GM15510 (cell line): ENCODE data around the gene E2F6.

Experiments
- POLR2A ChIP-seq: IDR thresholded peaks from 3 replicates; pipeline ENCODE4 v1.6.1; 2011; ENCODE audit warnings: borderline replicate concordance; ENCODE audit not compliant: insufficient read length; ENCODE audit errors: extremely low read depth

E2F6 gene

DNA sequence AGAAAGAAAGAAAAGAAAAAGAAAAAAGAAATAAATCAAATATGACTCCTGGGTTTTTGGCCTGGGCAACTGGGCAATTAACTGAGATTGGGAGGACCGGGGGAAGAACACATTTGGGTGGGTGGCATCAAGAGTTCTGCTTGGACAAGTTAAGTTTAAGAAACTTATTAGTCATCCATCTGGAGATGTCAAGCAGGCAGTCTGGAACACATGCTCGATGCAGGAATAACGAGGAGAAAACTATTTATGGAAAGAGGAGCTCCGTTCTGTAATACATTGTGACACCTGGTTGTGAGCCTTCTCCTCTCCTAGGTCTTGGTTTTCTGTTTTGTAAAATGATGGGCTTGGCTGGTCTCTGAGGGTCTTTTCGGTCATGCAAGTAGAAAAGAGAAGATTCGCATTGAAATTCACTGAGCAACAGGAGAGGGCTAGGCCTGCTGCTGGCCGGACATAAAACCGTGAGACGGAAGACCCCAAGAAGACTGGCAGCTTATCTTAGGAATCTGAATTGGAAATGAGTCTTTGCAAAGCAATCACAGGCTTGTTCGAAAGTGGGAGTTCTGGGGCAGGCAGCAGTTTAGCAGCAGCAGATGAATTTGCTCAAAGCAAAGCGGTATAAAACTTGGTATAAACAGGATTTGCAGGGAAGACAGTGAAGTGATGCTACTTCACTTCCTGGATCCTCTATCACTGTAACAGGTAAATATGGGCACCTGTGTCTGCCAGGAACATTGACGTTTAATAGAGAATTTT lies 51.4 kb downstream of the E2F6 start:
- no peak for TF ChIP-seq POLR2A

- no peak for TF ChIP-seq POLR2A
Observed at GRCh38 chr2:11412449-11412810, 53.5 kb downstream of the E2F6 start.

DNA sequence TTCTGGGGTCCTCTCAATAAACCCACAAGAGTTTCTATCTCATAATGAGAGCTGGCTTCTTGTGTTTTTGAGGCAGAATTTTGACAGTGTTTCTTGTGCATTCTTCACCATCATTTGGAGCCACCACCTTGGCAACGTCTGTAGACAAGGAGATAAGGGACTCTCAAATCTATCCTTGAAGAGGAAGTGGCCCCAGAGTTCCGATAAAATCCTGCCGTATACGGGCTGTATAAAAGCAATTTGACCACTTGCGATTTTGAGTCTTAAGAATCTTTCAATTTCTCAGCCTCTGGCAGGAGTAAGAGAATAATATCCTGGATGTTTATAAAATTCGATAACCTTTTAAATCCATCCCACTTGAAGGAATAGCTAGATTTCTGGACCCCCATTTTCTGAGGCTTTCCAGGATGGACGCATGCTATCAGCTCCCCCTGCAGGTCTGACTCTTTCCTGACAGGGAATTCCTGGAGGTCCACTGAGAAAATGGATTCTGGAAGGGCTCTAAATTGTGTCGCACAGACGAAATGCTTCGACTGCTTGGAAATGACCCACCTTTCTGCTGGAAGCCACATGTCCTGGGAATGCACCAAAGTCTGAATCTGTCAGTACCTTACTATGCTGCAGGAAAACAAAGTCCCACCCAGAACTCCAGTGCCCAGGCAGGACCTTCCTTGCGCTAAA lies 54.1 kb downstream of the E2F6 start:
- no peak for TF ChIP-seq POLR2A

GRCh38 chr2:11411244-11411643 lies 54.7 kb downstream of the E2F6 start:
- TF ChIP-seq POLR2A, result no peak

- TF ChIP-seq POLR2A, result no peak
Observed at GRCh38 chr2:11410101-11410500, 55.9 kb downstream of the E2F6 start.

GRCh38 chr2:11409572-11409959 lies 56.4 kb downstream of the E2F6 start:
- TF ChIP-seq POLR2A, result no peak

DNA sequence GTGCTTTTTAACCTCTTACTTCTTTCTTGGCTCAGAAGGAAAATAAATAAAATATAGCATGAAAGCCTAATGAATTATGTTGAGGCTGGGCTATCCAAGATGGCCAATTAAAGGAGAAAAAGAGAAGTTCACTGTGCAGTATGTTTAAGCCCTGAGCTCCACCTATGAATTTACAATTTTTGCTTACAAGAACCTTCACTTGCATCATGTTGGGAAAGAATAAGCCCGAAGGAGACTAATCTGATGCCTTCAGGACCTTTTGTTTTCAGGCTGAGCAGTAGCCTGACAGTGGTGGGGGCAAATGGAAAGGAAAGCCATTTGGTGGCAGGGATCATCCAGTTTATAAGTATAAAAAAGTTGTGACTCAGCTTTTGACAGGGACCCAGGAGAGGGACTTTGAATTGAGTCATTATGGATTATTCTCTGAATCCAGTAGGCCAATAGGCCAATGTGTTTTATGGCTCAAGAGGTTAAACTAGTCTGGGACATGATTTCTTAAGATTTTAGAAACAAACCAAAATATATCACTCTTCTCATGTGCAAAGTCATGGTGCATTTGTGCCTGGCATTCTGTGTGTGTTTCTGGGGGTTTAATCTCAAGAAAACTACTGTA lies 56.9 kb downstream of the E2F6 start:
- no peak for TF ChIP-seq POLR2A

GRCh38 chr2:11407413-11407812 lies 58.5 kb downstream of the E2F6 start:
- no peak for TF ChIP-seq POLR2A

- TF ChIP-seq POLR2A, result no peak
Observed at GRCh38 chr2:11406958-11407381, 59.0 kb downstream of the E2F6 start.

GRCh38 chr2:11406267-11406957 lies 59.5 kb downstream of the E2F6 start:
- no peak for TF ChIP-seq POLR2A

- TF ChIP-seq POLR2A, result no peak
Observed at GRCh38 chr2:11405599-11406266, 60.2 kb downstream of the E2F6 start.

- TF ChIP-seq POLR2A, result no peak
Observed at GRCh38 chr2:11404376-11405073, 61.4 kb downstream of the E2F6 start.

DNA sequence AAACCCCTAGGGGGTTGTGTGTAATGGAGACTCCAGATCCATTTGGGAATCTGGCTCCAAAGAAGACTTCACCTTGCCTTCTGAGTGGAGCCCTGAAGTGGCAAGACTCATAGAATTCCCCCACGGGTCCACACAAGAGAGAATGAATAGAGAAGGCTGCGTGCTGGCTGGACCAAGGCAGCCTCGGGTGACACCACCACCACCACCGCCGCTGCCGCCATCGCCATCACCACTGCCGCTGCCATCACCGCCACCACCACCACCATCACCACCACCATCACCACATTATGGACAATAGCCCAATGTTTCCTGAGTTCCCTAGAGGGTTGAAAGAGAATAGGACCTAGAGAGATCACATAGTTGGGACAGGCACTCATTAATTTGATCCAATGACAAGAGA lies 63.5 kb downstream of the E2F6 start:
- TF ChIP-seq POLR2A, result no peak

DNA sequence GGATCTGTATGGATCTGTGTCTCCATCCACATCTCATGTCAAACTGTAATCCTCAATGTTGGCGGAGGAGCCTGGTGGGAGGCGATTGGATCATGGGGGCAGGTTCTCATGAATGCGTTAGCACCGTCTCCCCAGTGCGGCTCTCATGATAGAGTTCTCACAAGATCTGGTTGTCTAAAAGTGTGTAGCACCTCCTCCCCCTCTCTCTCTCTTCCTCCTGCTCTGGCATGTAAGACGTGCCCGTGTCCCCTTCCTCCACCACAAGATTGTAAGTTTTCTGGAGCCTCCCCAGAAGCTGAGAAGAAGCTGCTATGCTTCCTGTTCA lies 66.6 kb downstream of the E2F6 start:
- TF ChIP-seq POLR2A, result no peak

DNA sequence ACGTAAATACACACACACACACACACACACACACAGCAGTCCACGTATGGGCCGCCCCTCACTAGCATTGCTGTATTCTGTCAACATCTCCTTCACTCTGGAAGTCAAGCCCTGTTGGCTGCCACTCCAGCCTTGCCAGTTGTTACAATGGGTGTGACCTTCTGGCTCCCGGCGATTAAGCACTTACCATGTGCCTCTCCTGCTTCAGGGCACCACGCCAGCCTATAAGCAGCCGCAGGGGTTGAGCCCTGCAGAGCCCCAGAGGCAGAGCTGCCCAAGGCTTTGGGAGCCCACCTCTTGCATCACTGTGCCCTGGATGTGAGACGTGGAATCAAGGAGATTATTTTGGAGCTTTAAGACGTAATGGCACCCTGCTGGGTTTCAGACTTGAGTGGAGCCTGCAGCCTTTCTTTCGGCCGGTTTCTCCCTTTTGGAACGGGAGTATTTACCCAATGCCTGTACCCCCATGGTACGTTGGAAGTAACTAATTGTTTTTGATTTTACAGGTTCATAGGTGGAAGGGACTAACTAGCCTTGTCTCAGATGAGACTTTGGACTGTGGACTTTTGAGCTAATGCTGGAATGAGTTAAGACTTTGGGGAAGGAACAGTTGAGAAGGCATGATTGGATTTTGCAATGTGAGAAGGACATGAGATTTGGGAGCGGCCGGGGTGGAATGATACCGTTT lies 67.1 kb downstream of the E2F6 start:
- TF ChIP-seq POLR2A, result no peak

GRCh38 chr2:11397513-11397912 lies 68.4 kb downstream of the E2F6 start:
- TF ChIP-seq POLR2A, result no peak
